HepG2 (cell line): Measurements from ENCODE around the gene MTG1. TPM values are rescaled to one million over a fixed set of nuclear protein-coding genes. Genes with fewer than 3 reads are reported as not detected.

Experiments
- ATAC-seq: fragments of 200-7000 bp; cut with Tn5 transposase; 3 replicates; pipeline ENCODE4 v1.9.1; 2020; ENCODE audit warnings: mild to moderate bottlenecking, moderate library complexity
- BruUV-seq: library from RNA; stranded (reverse); fragments of 400-500 nt; replicated peaks from 2 replicates; lab custom pipeline; 2021; lab: Mats Ljungman, UMichigan
- CTCF ChIA-PET: fragments of 300-600 bp; formaldehyde crosslinking; extraction: SDS; loops from one replicate; lab custom pipeline; 2021; ENCODE audit warnings: low total read pairs, inconsistent platforms, low intra/inter-chr PET ratio; lab: Yijun Ruan, JAX
- POLR2A ChIA-PET: fragments of 350-600 bp; sonication (Branson Sonifier 250); formaldehyde crosslinking; loops from one replicate; lab custom pipeline; 2020; ENCODE audit warnings: antibody characterized with exemption, inconsistent platforms; lab: Yijun Ruan, JAX
- DNase-seq: peaks from one replicate; pipeline ENCODE4 v3.0.0-alpha.2; 2015; ENCODE audit warnings: low spot score
- FAIRE-seq: peaks from 3 replicates; lab custom pipeline; 2011; peaks lifted over from hg19 to GRCh38; lab: Jason Lieb, UNC
- H2AFZ ChIP-seq: one replicate; pipeline ENCODE4 v1.6.1; 2011; ENCODE audit warnings: low read length, inconsistent platforms
- H3K27ac ChIP-seq: fragments of 300-600 bp; 3 replicates; pipeline ENCODE4 v1.8.0; 2011; ENCODE audit warnings: mixed run types, mild to moderate bottlenecking, mixed read lengths, low read length, inconsistent platforms; ENCODE audit not compliant: insufficient read depth; ENCODE audit errors: extremely low read length
- H3K27me3 ChIP-seq, 2 experiments: fragments of 200-600 bp in 1 of 2; 2 replicates in 1 of 2; 3 replicates in 1 of 2; pipeline versions ENCODE4 v1.6.0 to v1.8.0; 2011; ENCODE audit warnings: low read length in 2 of 2, mild to moderate bottlenecking in 2 of 2, moderate library complexity in 2 of 2, inconsistent platforms in 1 of 2; ENCODE audit not compliant: insufficient read depth in 2 of 2, control insufficient read depth in 1 of 2
- H3K36me3 ChIP-seq, 2 experiments: fragments of 200-600 bp in 1 of 2; replicated peaks in 1 of 2; 2 replicates in 1 of 2; 3 replicates in 1 of 2; pipeline versions ENCODE4 v1.5.1 to v1.8.0; 2011; ENCODE audit warnings: low read length in 2 of 2, inconsistent platforms in 1 of 2; ENCODE audit not compliant: insufficient read depth in 2 of 2, control insufficient read depth in 1 of 2
- H3K4me1 ChIP-seq: 2 replicates; pipeline ENCODE4 v1.5.1; 2012; ENCODE audit warnings: low read length, inconsistent platforms; ENCODE audit not compliant: insufficient read depth
- H3K4me2 ChIP-seq: 2 replicates; pipeline ENCODE4 v1.6.0; 2011; ENCODE audit warnings: low read depth, low read length, inconsistent platforms
- H3K4me3 ChIP-seq, 3 experiments: fragments of 200-600 bp in 1 of 3; sonication (generic), shearing (Covaris generic) in 1 of 3; replicated peaks in 1 of 3; 2 replicates each; pipeline ENCODE4 v1.5.1; 2011 to 2016; ENCODE audit warnings: low read length in 3 of 3, inconsistent platforms in 2 of 3, low read depth in 2 of 3, mild to moderate bottlenecking in 2 of 3, control low read depth in 1 of 3, mixed read lengths in 1 of 3; ENCODE audit not compliant: insufficient read depth in 1 of 3
- H3K79me2 ChIP-seq: one replicate; pipeline ENCODE4 v1.6.1; 2011; ENCODE audit warnings: low read length, inconsistent platforms; ENCODE audit not compliant: insufficient read depth
- H3K9ac ChIP-seq: 2 replicates; pipeline ENCODE4 v1.6.0; 2011; ENCODE audit warnings: mild to moderate bottlenecking, low read depth, low read length, inconsistent platforms; ENCODE audit not compliant: insufficient read depth
- H3K9me3 ChIP-seq: 2 replicates; pipeline ENCODE4 v1.5.1; 2012; ENCODE audit warnings: mild to moderate bottlenecking, low read length
- H4K20me1 ChIP-seq: 2 replicates; pipeline ENCODE4 v1.6.0; 2011; ENCODE audit warnings: inconsistent platforms, mild to moderate bottlenecking, low read length, moderate library complexity; ENCODE audit not compliant: insufficient read depth
- AGO1 ChIP-seq: fragments of 200-400 bp; formaldehyde crosslinking; IDR thresholded peaks from 2 replicates; pipeline ENCODE4 v1.6.1; 2017; ENCODE audit warnings: mild to moderate bottlenecking, low read depth, low read length, moderate library complexity; ENCODE audit not compliant: poor library complexity, severe bottlenecking
- AGO2 ChIP-seq: fragments of 200-400 bp; formaldehyde crosslinking; optimal IDR thresholded peaks from 2 replicates; pipeline ENCODE3; 2017; ENCODE audit warnings: mild to moderate bottlenecking, low read depth, low read length, moderate library complexity
- IKZF4 ChIP-seq: sonication (generic); formaldehyde crosslinking; IDR thresholded peaks from 2 replicates; pipeline ENCODE4 v1.5.1; 2020; ENCODE audit warnings: borderline replicate concordance, mild to moderate bottlenecking, low read depth, missing genetic modification reagents; ENCODE audit errors: not compliant biosample characterization
- PCBP2 ChIP-seq: fragments of 200-400 bp; formaldehyde crosslinking; optimal IDR thresholded peaks from 2 replicates; pipeline ENCODE3; 2018; ENCODE audit warnings: low read length, low read depth; ENCODE audit not compliant: poor library complexity, severe bottlenecking
- RAD21 ChIP-seq: fragments of 450-650 bp; formaldehyde crosslinking; IDR thresholded peaks from 2 replicates; pipeline ENCODE4 v1.5.0; 2020; ENCODE audit warnings: mild to moderate bottlenecking
- SP140L ChIP-seq: sonication (generic); formaldehyde crosslinking; IDR thresholded peaks from 2 replicates; pipeline ENCODE4 v1.4.0; 2020; ENCODE audit warnings: missing genetic modification reagents, borderline replicate concordance
- SUZ12 ChIP-seq: fragments of 150-350 bp; IDR thresholded peaks from 2 replicates; pipeline ENCODE4 v1.6.1; 2014; ENCODE audit warnings: low read depth, low read length
- ZFY ChIP-seq: sonication (generic); formaldehyde crosslinking; IDR thresholded peaks from 2 replicates; pipeline ENCODE4 v1.4.0; 2020; ENCODE audit warnings: missing genetic modification reagents
- ZNF430 ChIP-seq: sonication (generic); formaldehyde crosslinking; IDR thresholded peaks from 2 replicates; pipeline ENCODE4 v1.9.0; 2021; ENCODE audit warnings: mild to moderate bottlenecking, missing genetic modification reagents
- ZNF552 ChIP-seq: sonication (generic); formaldehyde crosslinking; IDR thresholded peaks from 2 replicates; pipeline ENCODE4 v1.9.0; 2022; ENCODE audit warnings: missing genetic modification reagents, mild to moderate bottlenecking, borderline replicate concordance
- ZNF567 ChIP-seq: sonication (generic); formaldehyde crosslinking; IDR thresholded peaks from 2 replicates; pipeline ENCODE4 v1.8.1; 2023; ENCODE audit warnings: mild to moderate bottlenecking, missing genetic modification reagents, borderline replicate concordance
- WGBS: methylation state at CpG from one replicate; pipeline ENCODE4 v1.1.6; 2017; ENCODE audit warnings: low lambda C conversion rate; 5-methylcytosine and 5-hydroxymethylcytosine counted together
- in situ Hi-C: cut with HindIII; loops from 2 replicates; pipeline ENCODE4 v1.10.0; 2017; ENCODE audit warnings: low pct_unique_long_range_greater_than_20kb; ENCODE audit not compliant: extremely low pct_ligation_motif_present
- intact Hi-C: fragments of 100-400 bp; cut with micrococcal nuclease; formaldehyde crosslinking; loops from one replicate; pipeline ENCODE4 v1.10.0; 2022; ENCODE audit not compliant: unreplicated experiment
- polyA plus RNA-seq, 8 experiments: library from polyadenylated mRNA; depleted of rRNA in 3 of 8; stranded (reverse) in 7 of 8; unstranded in 1 of 8; fragments of >200 nt; fragmentation: Illumina TruSeq in 4 of 8; extraction: Trizol in 4 of 8; gene quantifications; 2 replicates each; pipeline versions ENCODE4 v1.2.1 to v1.2.3, GENCODE V29; 2011 to 2016; ENCODE audit warnings: low read depth in 4 of 8, missing spikeins in 1 of 8, mixed read lengths in 1 of 8; ENCODE audit not compliant: insufficient read depth in 1 of 8
- total RNA-seq, 5 experiments: library from RNA; depleted of rRNA; stranded (reverse); fragments of >200 nt; fragmentation: Illumina TruSeq; extraction: Trizol; gene quantifications; 2 replicates each; pipeline ENCODE4 v1.2.3, GENCODE V29; 2016; ENCODE audit warnings: low read depth in 1 of 5
- TF ChIP-seq, protein P1 (sequence below): sonication (generic); formaldehyde crosslinking; IDR thresholded peaks from 2 replicates; pipeline ENCODE4 v1.4.0; 2020; ENCODE audit warnings: mild to moderate bottlenecking, missing genetic modification reagents

Gene MTG1
- total and polyA plus RNA-seq, 2 of the 13 experiments (the other 11 are each of a cell fraction or from before 2014, with no cell fraction given) = 42.0 to 103 TPM

DNA sequence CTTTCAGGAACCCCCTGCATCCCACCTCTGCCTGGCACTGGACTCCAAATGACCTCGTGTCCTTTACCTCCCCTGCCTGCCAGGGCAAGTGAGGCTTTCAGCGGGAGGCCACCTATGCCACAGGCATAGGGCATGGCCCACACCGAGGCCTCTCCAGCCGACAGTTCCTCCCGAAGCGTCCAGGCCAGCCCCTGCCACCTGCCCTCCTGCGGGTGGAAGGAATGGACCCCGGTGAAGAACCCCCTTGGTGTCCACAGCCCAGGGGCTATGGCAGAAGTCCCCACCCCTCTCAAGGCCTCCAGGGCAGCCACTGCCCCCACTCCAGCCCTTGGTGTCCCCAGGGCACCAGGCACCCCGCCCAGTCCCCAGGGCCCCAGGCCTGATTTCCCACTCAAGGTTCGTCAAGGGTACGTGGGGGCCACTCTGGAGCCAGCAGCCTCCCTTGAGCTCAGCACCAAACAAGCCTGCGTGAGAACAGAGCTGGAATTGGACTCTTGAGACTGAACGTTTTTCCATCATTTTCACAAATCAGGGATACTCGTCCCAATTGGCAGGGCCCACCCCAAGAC is 39.2 kb upstream of the MTG1 start:
- H3K4me2 ChIP-seq = no peak overlapping the region
- no peak overlapping the region for H3K4me3 ChIP-seq
- peaks cover 13% of the 10 kb centered on the region; the same call in 1 of the 2 replicates for H4K20me1 ChIP-seq
- no peaks in the 10 kb centered on the region for H3K9me3 ChIP-seq
- BruUV-seq = TSS peak; percentile 19
- POLR2A ChIA-PET = interaction anchor here (1.5 to 5.1 kb wide), 2 partner anchors 7 to 19 kb away, joined by 3 to 124 read pairs; partner anchors contain the start of genes ECHS1 and PRAP1
- in situ Hi-C loops = no loop called here
- H2AFZ ChIP-seq = no peak overlapping the region
- H3K27ac ChIP-seq = no peak overlapping the region
- intact Hi-C loops = no loop called here
- no peak for FAIRE-seq
- no peak overlapping the region for H3K9ac ChIP-seq
- no peak for ATAC-seq
- peaks cover 5 to 14% of the 10 kb centered on the region in 2 experiments; a peak in 3 of 5 replicates for H3K36me3 ChIP-seq
- 100% methylated on average over 4 of the region's 14 CpGs for WGBS
- H3K79me2 ChIP-seq = peaks cover 12% of the 10 kb centered on the region
- TF ChIP-seq PCBP2 (no peak), RAD21 (CRISPR knock-in tag) (peak; percentile 9; the same call in 1 of the 2 replicates), AGO2 (peak; percentile 45), ZNF430 (no peak), SUZ12 (no peak), ZNF552 (CRISPR knock-in tag) (no peak), AGO1 (peak; percentile 13), ZNF567 (CRISPR knock-in tag) (no peak), IKZF4 (no peak), SP140L (CRISPR knock-in tag) (no peak), ZFY (CRISPR knock-in tag) (no peak)
- TF ChIP-seq, protein P1, sequence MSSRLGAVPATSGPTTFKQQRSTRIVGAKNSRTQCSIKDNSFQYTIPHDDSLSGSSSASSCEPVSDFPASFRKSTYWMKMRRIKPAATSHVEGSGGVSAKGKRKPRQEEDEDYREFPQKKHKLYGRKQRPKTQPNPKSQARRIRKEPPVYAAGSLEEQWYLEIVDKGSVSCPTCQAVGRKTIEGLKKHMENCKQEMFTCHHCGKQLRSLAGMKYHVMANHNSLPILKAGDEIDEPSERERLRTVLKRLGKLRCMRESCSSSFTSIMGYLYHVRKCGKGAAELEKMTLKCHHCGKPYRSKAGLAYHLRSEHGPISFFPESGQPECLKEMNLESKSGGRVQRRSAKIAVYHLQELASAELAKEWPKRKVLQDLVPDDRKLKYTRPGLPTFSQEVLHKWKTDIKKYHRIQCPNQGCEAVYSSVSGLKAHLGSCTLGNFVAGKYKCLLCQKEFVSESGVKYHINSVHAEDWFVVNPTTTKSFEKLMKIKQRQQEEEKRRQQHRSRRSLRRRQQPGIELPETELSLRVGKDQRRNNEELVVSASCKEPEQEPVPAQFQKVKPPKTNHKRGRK (CRISPR knock-in tag) = no peak
- no peaks in the 10 kb centered on the region for H3K27me3 ChIP-seq
- DNase-seq = no peak
- CTCF ChIA-PET = no interaction called here
- peaks cover 39% of the 10 kb centered on the region for H3K4me1 ChIP-seq
